ENCODE measurements around the gene ATP2B1. TPM values are rescaled to one million over a fixed set of nuclear protein-coding genes. Genes with fewer than 3 reads are reported as not detected.

ATP2B1 gene
- total and polyA plus RNA-seq, 4 donors, result 8.5 to 120 (median 24.5) TPM

GRCh38 chr12:89742337-89743022 is 33.8 kb upstream of the ATP2B1 start:
- no peaks in the 10 kb centered on the region for H3K4me1 ChIP-seq (ENCODE audit: control insufficient read depth in 5 of 5, insufficient read depth in 5 of 5, low read length in 5 of 5)
- H3K27ac ChIP-seq (ENCODE audit: low read depth in 1 of 2, low read length in 1 of 2), result no peak overlapping the region
- no peaks in the 10 kb centered on the region for H3K36me3 ChIP-seq (ENCODE audit: control insufficient read depth in 4 of 4, insufficient read depth in 4 of 4, low read length in 4 of 4)
- no peak for ATAC-seq (ENCODE audit: insufficient read depth, low FRiP score)
- H3K9ac ChIP-seq (ENCODE audit: insufficient read depth in 1 of 2, low read length in 2 of 2), result no peak overlapping the region
- no peak overlapping the region for H3K4me3 ChIP-seq
- no peaks in the 10 kb centered on the region for H3K27me3 ChIP-seq (ENCODE audit: control insufficient read depth in 3 of 3, insufficient read depth in 3 of 3, low read length in 2 of 3)
- 90 to 91% methylated on average over 2 of the region's 2 CpGs for WGBS, 2 donors
- no peaks in the 10 kb centered on the region for H3K9me3 ChIP-seq (ENCODE audit: control insufficient read depth in 4 of 4, insufficient read depth in 3 of 4, low read length in 3 of 4)
- TF ChIP-seq CTCF (IDR thresholded peaks at IDR 0.05; ENCODE audit: control extremely low read depth, extremely low read depth), result no peak
- no peak for DNase-seq

GRCh38 chr12:89740943-89741342 is 32.3 kb upstream of the ATP2B1 start:
- Histone ChIP-seq H3K4me3 (no peak overlapping the region), H3K4me1 (ENCODE audit: control insufficient read depth in 5 of 5, insufficient read depth in 5 of 5, low read length in 5 of 5) (no peaks in the 10 kb centered on the region), H3K36me3 (ENCODE audit: control insufficient read depth in 4 of 4, insufficient read depth in 4 of 4, low read length in 4 of 4) (no peaks in the 10 kb centered on the region), H3K27me3 (ENCODE audit: control insufficient read depth in 3 of 3, insufficient read depth in 3 of 3, low read length in 2 of 3) (no peaks in the 10 kb centered on the region), H3K27ac (ENCODE audit: low read depth in 1 of 2, low read length in 1 of 2) (no peak overlapping the region), H3K9ac (ENCODE audit: insufficient read depth in 1 of 2, low read length in 2 of 2) (no peak overlapping the region), H3K9me3 (ENCODE audit: control insufficient read depth in 4 of 4, insufficient read depth in 3 of 4, low read length in 3 of 4) (peaks cover 0 to 2% (median 0%) of the 10 kb centered on the region in 4 donors)
- no peak for DNase-seq
- WGBS, 2 donors, result 96 to 100% methylated on average over 2 of the region's 2 CpGs
- no peak for ATAC-seq (ENCODE audit: insufficient read depth, low FRiP score)
- TF ChIP-seq CTCF (IDR thresholded peaks at IDR 0.05; ENCODE audit: control extremely low read depth, extremely low read depth), result no peak

DNA sequence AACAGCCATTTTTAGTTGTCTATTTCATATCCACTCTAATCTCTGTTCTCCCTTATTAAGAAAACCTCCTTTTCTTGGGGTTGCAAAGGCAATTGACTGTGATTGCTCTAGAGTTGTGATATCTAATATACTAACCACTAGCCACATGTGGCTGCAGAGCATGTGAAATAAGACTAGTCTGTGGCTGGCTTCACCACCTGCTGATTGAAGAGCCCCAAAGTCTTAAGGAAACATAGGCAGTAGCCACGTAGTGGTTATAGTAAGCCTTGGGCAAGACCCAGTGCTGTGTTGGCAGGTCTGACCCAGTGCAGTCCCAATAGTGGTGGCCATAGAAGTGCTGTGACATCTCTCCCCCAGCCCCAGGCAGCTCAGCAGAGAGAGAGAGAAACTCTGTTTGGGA is 28.4 kb upstream of the ATP2B1 start:
- Histone ChIP-seq H3K9me3 (ENCODE audit: control insufficient read depth in 4 of 4, insufficient read depth in 3 of 4, low read length in 3 of 4) (peaks cover 0 to 4% (median 1%) of the 10 kb centered on the region in 4 donors), H3K4me3 (no peak overlapping the region), H3K36me3 (ENCODE audit: control insufficient read depth in 4 of 4, insufficient read depth in 4 of 4, low read length in 4 of 4) (no peaks in the 10 kb centered on the region), H3K4me1 (ENCODE audit: control insufficient read depth in 5 of 5, insufficient read depth in 5 of 5, low read length in 5 of 5) (no peaks in the 10 kb centered on the region), H3K27ac (ENCODE audit: low read depth in 1 of 2, low read length in 1 of 2) (no peak overlapping the region), H3K27me3 (ENCODE audit: control insufficient read depth in 3 of 3, insufficient read depth in 3 of 3, low read length in 2 of 3) (no peaks in the 10 kb centered on the region), H3K9ac (ENCODE audit: insufficient read depth in 1 of 2, low read length in 2 of 2) (no peak overlapping the region)
- no peak for TF ChIP-seq CTCF (IDR thresholded peaks at IDR 0.05; ENCODE audit: control extremely low read depth, extremely low read depth)
- DNase-seq (no peak), ATAC-seq (ENCODE audit: insufficient read depth, low FRiP score) (no peak)
- WGBS, 2 donors, result 91 to 94% methylated on average over 1 of the region's 1 CpG

Measured in lung (tissue), 12 donors.